ENCODE data around the gene MAN1A2. TPM values are rescaled to one million over a fixed set of nuclear protein-coding genes. Genes with fewer than 3 reads are reported as not detected.

MAN1A2 gene
- total RNA-seq, 1 experiment from 2014 or later, result 28.7 TPM

DNA sequence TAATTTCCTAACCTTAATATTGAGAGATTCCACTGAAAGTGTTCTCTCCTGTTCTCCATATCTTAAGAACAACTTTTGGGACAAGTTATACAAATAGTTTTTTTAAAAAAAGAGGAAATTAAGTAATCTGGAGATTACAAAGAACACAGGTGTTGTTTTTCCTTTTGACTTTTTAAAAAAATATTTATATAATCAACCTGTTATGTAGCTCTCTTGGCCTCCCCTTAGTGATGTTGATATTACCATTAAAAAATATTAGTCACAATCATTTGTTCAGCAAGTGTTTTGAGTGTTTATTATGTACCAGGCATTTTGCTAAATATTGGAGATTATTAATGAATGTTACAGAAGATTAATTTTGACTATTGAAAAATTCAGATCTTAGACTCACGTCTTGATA lies 8.1 kb downstream of the MAN1A2 start:
- H3K9me3 ChIP-seq (ENCODE audit: control insufficient read depth, insufficient read depth, low read depth, low read length), result no peaks in the 10 kb centered on the region
- H3K4me1 ChIP-seq (ENCODE audit: control insufficient read depth, insufficient read depth, low read length), result peaks cover 8% of the 10 kb centered on the region; the same call in 1 of the 2 replicates
- H3K27ac ChIP-seq (ENCODE audit: low read length), result no peak overlapping the region
- intact Hi-C loops (cut with micrococcal nuclease; ENCODE audit: unreplicated experiment) (no loop called here), in situ Hi-C loops (cut with HindIII; ENCODE audit: low pct_unique_long_range_greater_than_20kb, low sequenced_read_pairs) (no loop called here)
- DNase-seq (ENCODE audit: low read depth, low spot score) (no peak), ATAC-seq (no peak)
- H3K27me3 ChIP-seq (ENCODE audit: control insufficient read depth, insufficient read depth, low read length), result no peaks in the 10 kb centered on the region
- ChIA-PET POLR2A (no interaction called here), CTCF (no interaction called here)
- TF ChIP-seq TCF7L2 (IDR thresholded peaks at IDR 0.05; ENCODE audit: low read depth, low read length) (no peak), POLR2AphosphoS5 (IDR thresholded peaks at IDR 0.05; ENCODE audit: low read depth, low read length) (no peak), SIN3A (IDR thresholded peaks at IDR 0.05; ENCODE audit: borderline replicate concordance, insufficient read depth, low read depth, low read length) (no peak)
- TF ChIP-seq, protein P1, sequence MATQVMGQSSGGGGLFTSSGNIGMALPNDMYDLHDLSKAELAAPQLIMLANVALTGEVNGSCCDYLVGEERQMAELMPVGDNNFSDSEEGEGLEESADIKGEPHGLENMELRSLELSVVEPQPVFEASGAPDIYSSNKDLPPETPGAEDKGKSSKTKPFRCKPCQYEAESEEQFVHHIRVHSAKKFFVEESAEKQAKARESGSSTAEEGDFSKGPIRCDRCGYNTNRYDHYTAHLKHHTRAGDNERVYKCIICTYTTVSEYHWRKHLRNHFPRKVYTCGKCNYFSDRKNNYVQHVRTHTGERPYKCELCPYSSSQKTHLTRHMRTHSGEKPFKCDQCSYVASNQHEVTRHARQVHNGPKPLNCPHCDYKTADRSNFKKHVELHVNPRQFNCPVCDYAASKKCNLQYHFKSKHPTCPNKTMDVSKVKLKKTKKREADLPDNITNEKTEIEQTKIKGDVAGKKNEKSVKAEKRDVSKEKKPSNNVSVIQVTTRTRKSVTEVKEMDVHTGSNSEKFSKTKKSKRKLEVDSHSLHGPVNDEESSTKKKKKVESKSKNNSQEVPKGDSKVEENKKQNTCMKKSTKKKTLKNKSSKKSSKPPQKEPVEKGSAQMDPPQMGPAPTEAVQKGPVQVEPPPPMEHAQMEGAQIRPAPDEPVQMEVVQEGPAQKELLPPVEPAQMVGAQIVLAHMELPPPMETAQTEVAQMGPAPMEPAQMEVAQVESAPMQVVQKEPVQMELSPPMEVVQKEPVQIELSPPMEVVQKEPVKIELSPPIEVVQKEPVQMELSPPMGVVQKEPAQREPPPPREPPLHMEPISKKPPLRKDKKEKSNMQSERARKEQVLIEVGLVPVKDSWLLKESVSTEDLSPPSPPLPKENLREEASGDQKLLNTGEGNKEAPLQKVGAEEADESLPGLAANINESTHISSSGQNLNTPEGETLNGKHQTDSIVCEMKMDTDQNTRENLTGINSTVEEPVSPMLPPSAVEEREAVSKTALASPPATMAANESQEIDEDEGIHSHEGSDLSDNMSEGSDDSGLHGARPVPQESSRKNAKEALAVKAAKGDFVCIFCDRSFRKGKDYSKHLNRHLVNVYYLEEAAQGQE (IDR thresholded peaks at IDR 0.05; ENCODE audit: insufficient read depth in 1 of 2, low read depth in 2 of 2, low read length in 1 of 2), result no peak
- TF ChIP-seq, protein P2, sequence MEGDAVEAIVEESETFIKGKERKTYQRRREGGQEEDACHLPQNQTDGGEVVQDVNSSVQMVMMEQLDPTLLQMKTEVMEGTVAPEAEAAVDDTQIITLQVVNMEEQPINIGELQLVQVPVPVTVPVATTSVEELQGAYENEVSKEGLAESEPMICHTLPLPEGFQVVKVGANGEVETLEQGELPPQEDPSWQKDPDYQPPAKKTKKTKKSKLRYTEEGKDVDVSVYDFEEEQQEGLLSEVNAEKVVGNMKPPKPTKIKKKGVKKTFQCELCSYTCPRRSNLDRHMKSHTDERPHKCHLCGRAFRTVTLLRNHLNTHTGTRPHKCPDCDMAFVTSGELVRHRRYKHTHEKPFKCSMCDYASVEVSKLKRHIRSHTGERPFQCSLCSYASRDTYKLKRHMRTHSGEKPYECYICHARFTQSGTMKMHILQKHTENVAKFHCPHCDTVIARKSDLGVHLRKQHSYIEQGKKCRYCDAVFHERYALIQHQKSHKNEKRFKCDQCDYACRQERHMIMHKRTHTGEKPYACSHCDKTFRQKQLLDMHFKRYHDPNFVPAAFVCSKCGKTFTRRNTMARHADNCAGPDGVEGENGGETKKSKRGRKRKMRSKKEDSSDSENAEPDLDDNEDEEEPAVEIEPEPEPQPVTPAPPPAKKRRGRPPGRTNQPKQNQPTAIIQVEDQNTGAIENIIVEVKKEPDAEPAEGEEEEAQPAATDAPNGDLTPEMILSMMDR (IDR thresholded peaks at IDR 0.05), result no peak
- BruUV-seq (replicated peaks), result no TSS peak
- H3K36me3 ChIP-seq (ENCODE audit: control insufficient read depth, insufficient read depth, low read length), result no peaks in the 10 kb centered on the region
- no peak overlapping the region for H3K4me3 ChIP-seq (ENCODE audit: low read depth in 2 of 2, low read length in 2 of 2)

DNA sequence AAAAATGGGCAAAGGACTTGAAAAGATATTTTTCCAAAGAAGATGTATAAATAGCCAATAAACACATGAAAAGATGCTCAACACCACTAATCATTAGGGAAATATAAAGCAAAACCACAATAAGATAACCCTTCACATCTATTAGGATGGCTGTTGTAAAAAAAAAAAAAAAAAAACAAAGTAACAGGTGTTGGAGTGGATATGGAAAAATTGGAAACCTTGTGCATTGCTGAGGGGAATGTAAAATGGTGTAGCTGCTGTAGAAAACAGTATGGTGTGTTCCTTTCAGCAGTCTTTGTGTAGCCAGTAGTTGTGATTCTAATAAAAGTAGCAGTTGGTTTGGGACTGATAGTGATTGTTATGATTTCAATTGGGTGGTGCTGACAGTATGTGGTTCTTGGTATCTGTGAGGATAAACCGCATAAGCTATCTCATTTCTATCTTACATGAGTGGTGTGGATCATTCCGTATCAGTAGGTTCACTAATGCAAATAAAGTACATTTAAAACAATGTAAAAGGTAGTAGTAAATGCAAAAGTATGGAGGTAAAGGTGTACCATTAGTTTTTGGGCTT lies 19.9 kb downstream of the MAN1A2 start:
- Histone ChIP-seq H3K4me1 (ENCODE audit: control insufficient read depth, insufficient read depth, low read length) (no peaks in the 10 kb centered on the region; the same call in 1 of the 2 replicates), H3K4me3 (ENCODE audit: low read depth in 2 of 2, low read length in 2 of 2) (no peak overlapping the region), H3K27me3 (ENCODE audit: control insufficient read depth, insufficient read depth, low read length) (no peaks in the 10 kb centered on the region), H3K9me3 (ENCODE audit: control insufficient read depth, insufficient read depth, low read depth, low read length) (0 out of 2 replicates have a peak, but pooled peaks cover 3% of the 10 kb centered on the region), H3K27ac (ENCODE audit: low read length) (no peak overlapping the region), H3K36me3 (ENCODE audit: control insufficient read depth, insufficient read depth, low read length) (no peaks in the 10 kb centered on the region)
- ChIA-PET POLR2A (no interaction called here), CTCF (no interaction called here)
- intact Hi-C loops (cut with micrococcal nuclease; ENCODE audit: unreplicated experiment) (no loop called here), in situ Hi-C loops (cut with HindIII; ENCODE audit: low pct_unique_long_range_greater_than_20kb, low sequenced_read_pairs) (no loop called here)
- TF ChIP-seq POLR2AphosphoS5 (IDR thresholded peaks at IDR 0.05; ENCODE audit: low read depth, low read length) (no peak), TCF7L2 (IDR thresholded peaks at IDR 0.05; ENCODE audit: low read depth, low read length) (no peak), SIN3A (IDR thresholded peaks at IDR 0.05; ENCODE audit: borderline replicate concordance, insufficient read depth, low read depth, low read length) (no peak)
- TF ChIP-seq, protein P2 (IDR thresholded peaks at IDR 0.05), result no peak
- TF ChIP-seq, protein P1 (IDR thresholded peaks at IDR 0.05; ENCODE audit: insufficient read depth in 1 of 2, low read depth in 2 of 2, low read length in 1 of 2), result no peak
- no TSS peak for BruUV-seq (replicated peaks)
- DNase-seq (ENCODE audit: low read depth, low spot score) (no peak), ATAC-seq (no peak)

Measured in Panc1 (cell line).